ENCODE results near the gene DLG3. TPM values are rescaled to one million over a fixed set of nuclear protein-coding genes. Genes with fewer than 3 reads are reported as not detected.
A peak's percentile ranks its signal among the peaks of the same experiment; 100 is the strongest.

Gene DLG3
- total RNA-seq, 1 experiment from 2014 or later = 71.2 TPM

GRCh38 chrX:70434914-70435586, 9.6 kb upstream of the DLG3 start:
- peak overlapping the region; percentile 43 to 57 (median 55); a peak in 3 of 7 replicates for H3K27ac Mint-ChIP-seq
- Histone ChIP-seq H4K91ac (ENCODE audit: insufficient read length, low read depth, low read length) (no peak overlapping the region), H2BK5ac (ENCODE audit: insufficient read length, low read length) (no peak overlapping the region), H2AK5ac (ENCODE audit: insufficient read length, low read length) (no peak overlapping the region), H3K79me1 (ENCODE audit: insufficient read depth, low read depth, low read length, poor library complexity, severe bottlenecking) (no peaks in the 10 kb centered on the region), H4K20me1 (ENCODE audit: control insufficient read depth, insufficient read depth, insufficient read length) (no peaks in the 10 kb centered on the region), H2BK120ac (ENCODE audit: low read depth, low read length, poor library complexity, severe bottlenecking) (no peak overlapping the region), H3K4me1 (ENCODE audit: insufficient read depth, low read length) (no peaks in the 10 kb centered on the region; the same call in 1 of the 2 replicates), H4K8ac (replicated peaks; ENCODE audit: insufficient read length, low read depth, low read length) (no peak overlapping the region), H3K23ac (ENCODE audit: insufficient read length, low read depth, low read length) (no peak overlapping the region), H3T11ph (ENCODE audit: low read length) (no peak overlapping the region), H2BK12ac (ENCODE audit: insufficient read length, low read depth, low read length) (no peak overlapping the region), H3K9ac (ENCODE audit: extremely low read depth, insufficient read length, low read length) (peak overlapping the region; percentile 26), H3K4ac (ENCODE audit: low read depth, low read length) (no peak overlapping the region), H3K23me2 (ENCODE audit: insufficient read length, low read depth, low read length, poor library complexity, severe bottlenecking) (peaks cover 10% of the 10 kb centered on the region), H4K5ac (ENCODE audit: insufficient read length, low read depth, low read length) (no peak overlapping the region), H2AFZ (ENCODE audit: low read length) (no peak overlapping the region), H3K56ac (ENCODE audit: insufficient read length, low read depth, low read length) (no peak overlapping the region), H2BK15ac (ENCODE audit: low read depth, low read length) (no peak overlapping the region), H3K9me3 (ENCODE audit: control insufficient read depth, low read depth, low read length) (peaks cover 38% of the 10 kb centered on the region), H3K4me2 (ENCODE audit: insufficient read depth, insufficient read length, low read length) (peak overlapping the region; percentile 81), H3K18ac (ENCODE audit: insufficient read length, low read depth, low read length) (no peak overlapping the region), H2BK20ac (ENCODE audit: low read depth, low read length, poor library complexity, severe bottlenecking) (no peak overlapping the region), H3K79me2 (ENCODE audit: insufficient read depth, low read length) (no peaks in the 10 kb centered on the region), H3K14ac (ENCODE audit: insufficient read depth, low read length) (no peak overlapping the region), H3K27ac (ENCODE audit: insufficient read length, low read depth, low read length) (no peak overlapping the region), H3K27me3 (ENCODE audit: insufficient read depth, low read length) (no peaks in the 10 kb centered on the region)
- peaks cover 72 to 76% of the 10 kb centered on the region in 2 experiments for H3K9me3 Mint-ChIP-seq
- H3K4me1 Mint-ChIP-seq = peaks cover 15 to 23% of the 10 kb centered on the region in 2 experiments
- no peak for DNase-seq
- H3K36me3 Mint-ChIP-seq (ENCODE audit: insufficient read depth in 1 of 3, low read depth in 3 of 3) = peaks cover 9 to 22% (median 11%) of the 10 kb centered on the region in 3 experiments; a peak in 6 of 7 replicates
- no CpG with 5 or more reads among the region's 17 CpGs for WGBS (ENCODE audit: extremely low coverage, insufficient read length, low lambda C conversion rate)
- peak overlapping the region; percentile 83 to 90 for H3K4me3 Mint-ChIP-seq
- peaks cover 5% of the 10 kb centered on the region for H3K27me3 Mint-ChIP-seq (ENCODE audit: low read depth)
- no peak for TF ChIP-seq CTCF (conservative IDR thresholded peaks at IDR 0.05)

Data from H9 (cell line).